Muscle layer of duodenum (tissue), 2 donors: ENCODE data around the gene ACAP2.
"Not testable (repeated sequence)": the region's sequence is repeated elsewhere in the genome, so short reads cannot be mapped to it uniquely, and the experiment has no call there.

Experiments used
- H3K27ac ChIP-seq: one replicate; pipeline ENCODE4 v1.7.0; 2013; ENCODE audit warnings: mild to moderate bottlenecking, low read length
- H3K27me3 ChIP-seq: one replicate; pipeline ENCODE4 v1.7.0; 2013; ENCODE audit warnings: low read depth, mild to moderate bottlenecking, control low read depth, low read length
- H3K36me3 ChIP-seq, 2 donors: one replicate each; pipeline ENCODE4 v1.7.0; 2013; ENCODE audit warnings: low read length in 2 of 2, control low read depth in 1 of 2, mild to moderate bottlenecking in 1 of 2; ENCODE audit not compliant: insufficient read depth in 2 of 2, control insufficient read depth in 1 of 2
- H3K4me1 ChIP-seq, 2 donors: one replicate each; pipeline ENCODE4 v1.7.0; 2013; ENCODE audit warnings: low read length in 2 of 2, mild to moderate bottlenecking in 2 of 2, control low read depth in 1 of 2, moderate library complexity in 1 of 2; ENCODE audit not compliant: insufficient read depth in 2 of 2, control insufficient read depth in 1 of 2
- H3K4me3 ChIP-seq, 2 donors: one replicate each; pipeline ENCODE4 v1.7.0; 2013; ENCODE audit warnings: low read length in 2 of 2, low read depth in 1 of 2, mild to moderate bottlenecking in 1 of 2
- H3K9me3 ChIP-seq, 2 donors: one replicate each; pipeline ENCODE4 v1.7.0; 2013; ENCODE audit warnings: low read length in 2 of 2, control low read depth in 1 of 2, mild to moderate bottlenecking in 1 of 2; ENCODE audit not compliant: control insufficient read depth in 1 of 2
- donor health status: healthy.

Gene ACAP2

GRCh38 chr3:195405651-195406050, 37.2 kb downstream of the ACAP2 start:
- H3K36me3 ChIP-seq, result peaks cover 0 to 3% of the 10 kb centered on the region in 2 donors
- no peak overlapping the region for H3K4me3 ChIP-seq
- no peaks in the 10 kb centered on the region for H3K27me3 ChIP-seq
- no peaks in the 10 kb centered on the region for H3K9me3 ChIP-seq
- H3K27ac ChIP-seq, result no peak overlapping the region
- H3K4me1 ChIP-seq, result peaks cover 4 to 7% of the 10 kb centered on the region in 2 donors

GRCh38 chr3:195403841-195404408, 38.9 kb downstream of the ACAP2 start:
- no peak overlapping the region for H3K4me3 ChIP-seq
- peaks cover 4 to 7% of the 10 kb centered on the region in 2 donors for H3K4me1 ChIP-seq

GRCh38 chr3:195403244-195403643, 39.6 kb downstream of the ACAP2 start:
- peaks cover 0 to 3% of the 10 kb centered on the region in 2 donors for H3K36me3 ChIP-seq
- no peaks in the 10 kb centered on the region for H3K9me3 ChIP-seq
- no peaks in the 10 kb centered on the region for H3K27me3 ChIP-seq
- H3K27ac ChIP-seq, result no peak overlapping the region
- H3K4me3 ChIP-seq, result no peak overlapping the region
- H3K4me1 ChIP-seq, result peaks cover 4 to 7% of the 10 kb centered on the region in 2 donors

More at GRCh38 chr3:195403841-195404408, 38.9 kb downstream of the ACAP2 start:
- Histone ChIP-seq H3K36me3 (peaks cover 0 to 3% of the 10 kb centered on the region in 2 donors), H3K9me3 (no peaks in the 10 kb centered on the region), H3K27me3 (no peaks in the 10 kb centered on the region), H3K27ac (no peak overlapping the region)

GRCh38 chr3:195401943-195402342, 40.9 kb downstream of the ACAP2 start:
- Histone ChIP-seq H3K4me3 (no peak overlapping the region), H3K27ac (no peak overlapping the region), H3K4me1 (peaks cover 4 to 11% of the 10 kb centered on the region in 2 donors), H3K9me3 (no peaks in the 10 kb centered on the region), H3K36me3 (no peaks in the 10 kb centered on the region), H3K27me3 (no peaks in the 10 kb centered on the region)

GRCh38 chr3:195398460-195398859, 44.4 kb downstream of the ACAP2 start:
- H3K9me3 ChIP-seq, result not testable (repeated sequence)

GRCh38 chr3:195397524-195397923, 45.3 kb downstream of the ACAP2 start:
- Histone ChIP-seq H3K27me3 (no peaks in the 10 kb centered on the region), H3K36me3 (no peaks in the 10 kb centered on the region), H3K4me1 (peaks cover 8 to 11% of the 10 kb centered on the region in 2 donors), H3K9me3 (no peaks in the 10 kb centered on the region), H3K4me3 (no peak overlapping the region), H3K27ac (peak overlapping the region; percentile 23)

More at GRCh38 chr3:195398460-195398859, 44.4 kb downstream of the ACAP2 start:
- not testable (repeated sequence) for H3K4me3 ChIP-seq, H3K27me3 ChIP-seq, H3K27ac ChIP-seq, H3K36me3 ChIP-seq
- H3K4me1 ChIP-seq, result peaks cover 8 to 11% of the 10 kb centered on the region in 2 donors

- Histone ChIP-seq H3K4me3 (no peak overlapping the region), H3K36me3 (no peaks in the 10 kb centered on the region), H3K4me1 (peaks cover 3 to 4% of the 10 kb centered on the region in 2 donors), H3K27ac (no peak overlapping the region), H3K9me3 (no peaks in the 10 kb centered on the region), H3K27me3 (no peaks in the 10 kb centered on the region)
These were observed 47.5 kb downstream of the ACAP2 start for GRCh38 chr3:195395208-195395816.

GRCh38 chr3:195394700-195395099, 48.1 kb downstream of the ACAP2 start:
- H3K4me1 ChIP-seq, result peaks cover 3 to 4% of the 10 kb centered on the region in 2 donors
- no peaks in the 10 kb centered on the region for H3K9me3 ChIP-seq
- H3K36me3 ChIP-seq, result no peaks in the 10 kb centered on the region
- no peak overlapping the region for H3K4me3 ChIP-seq
- no peak overlapping the region for H3K27ac ChIP-seq
- H3K27me3 ChIP-seq, result no peaks in the 10 kb centered on the region

- peaks cover 3 to 4% of the 10 kb centered on the region in 2 donors for H3K4me1 ChIP-seq
- H3K9me3 ChIP-seq, result no peaks in the 10 kb centered on the region
- H3K4me3 ChIP-seq, result no peak overlapping the region
- no peaks in the 10 kb centered on the region for H3K36me3 ChIP-seq
- no peaks in the 10 kb centered on the region for H3K27me3 ChIP-seq
- no peak overlapping the region for H3K27ac ChIP-seq
These were observed 48.8 kb downstream of the ACAP2 start for GRCh38 chr3:195394024-195394423.

- Histone ChIP-seq H3K36me3 (no peaks in the 10 kb centered on the region), H3K4me1 (peaks cover 0 to 4% of the 10 kb centered on the region in 2 donors), H3K9me3 (no peaks in the 10 kb centered on the region), H3K4me3 (no peak overlapping the region), H3K27me3 (no peaks in the 10 kb centered on the region), H3K27ac (no peak overlapping the region)
These were observed 54.4 kb downstream of the ACAP2 start for GRCh38 chr3:195388380-195388779.

- H3K36me3 ChIP-seq, result peaks cover 0 to under 1% of the 10 kb centered on the region in 2 donors
- H3K9me3 ChIP-seq, result no peaks in the 10 kb centered on the region
- H3K27ac ChIP-seq, result no peak overlapping the region
- no peak overlapping the region for H3K4me3 ChIP-seq
- no peaks in the 10 kb centered on the region for H3K27me3 ChIP-seq
- H3K4me1 ChIP-seq, result peaks cover 0 to 4% of the 10 kb centered on the region in 2 donors
These were observed 56.1 kb downstream of the ACAP2 start for GRCh38 chr3:195386739-195387138.
